ENCODE data around the gene RNF166. TPM values are rescaled to one million over a fixed set of nuclear protein-coding genes. Genes with fewer than 3 reads are reported as not detected.

The RNF166 gene
- total and polyA plus RNA-seq, 2 of the 13 experiments (the other 11 are each of a cell fraction or from before 2014, with no cell fraction given) = 21.4 to 23.0 TPM

DNA sequence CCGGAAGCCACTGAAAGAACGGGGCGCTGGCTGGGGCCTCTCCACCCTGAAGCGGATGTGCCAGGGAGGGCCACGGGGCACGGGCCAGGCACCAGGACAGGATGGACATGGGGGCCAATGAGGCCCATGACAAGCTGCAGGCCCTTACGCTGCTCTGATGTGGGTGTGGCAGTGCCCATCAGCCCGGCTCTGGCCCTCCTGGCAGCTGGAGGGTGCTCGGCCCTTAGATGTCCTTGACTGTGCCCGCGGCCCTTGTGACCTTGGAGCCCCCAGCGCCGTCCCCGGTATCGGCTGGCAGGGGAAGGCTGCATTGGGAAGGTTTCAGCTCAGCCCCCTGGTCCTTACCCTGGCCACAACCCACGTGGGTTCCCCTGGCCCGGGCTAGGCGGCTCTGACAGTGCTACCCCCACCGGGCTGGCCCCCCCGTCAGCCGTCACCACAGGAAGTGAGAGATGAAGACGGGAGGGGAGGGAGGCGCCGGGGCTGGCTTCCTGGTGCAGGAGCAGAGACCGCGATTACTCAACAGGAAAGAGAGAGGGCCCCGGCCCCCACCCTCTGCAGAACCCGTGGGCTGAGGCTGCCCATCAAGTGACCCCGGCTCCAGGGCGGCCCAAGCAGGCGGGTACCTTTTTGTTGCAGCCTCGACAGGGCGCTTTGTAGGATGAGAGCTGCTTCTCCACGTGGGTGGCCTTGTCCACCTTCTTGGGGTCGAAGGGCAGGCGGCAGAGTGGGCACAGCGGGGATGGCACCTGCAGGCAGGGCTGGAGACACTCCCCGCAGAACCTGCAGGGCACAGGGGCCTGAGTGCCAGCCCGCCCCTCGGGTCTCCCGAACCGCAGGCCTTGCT, 5.3 kb downstream of the RNF166 start (continued):
- peak; percentile 95 for TF ChIP-seq GABPB1 (CRISPR knock-in tag; IDR thresholded peaks at IDR 0.05)
- TF ChIP-seq KDM6A (CRISPR knock-in tag; IDR thresholded peaks at IDR 0.05; ENCODE audit: low read depth) = no peak; the same call in 1 of the 2 replicates
- no peak for TF ChIP-seq MAF1 (CRISPR knock-in tag; IDR thresholded peaks at IDR 0.05; ENCODE audit: borderline replicate concordance)
- TF ChIP-seq ZNF792 (CRISPR knock-in tag; IDR thresholded peaks at IDR 0.05) = peak; percentile 91

DNA sequence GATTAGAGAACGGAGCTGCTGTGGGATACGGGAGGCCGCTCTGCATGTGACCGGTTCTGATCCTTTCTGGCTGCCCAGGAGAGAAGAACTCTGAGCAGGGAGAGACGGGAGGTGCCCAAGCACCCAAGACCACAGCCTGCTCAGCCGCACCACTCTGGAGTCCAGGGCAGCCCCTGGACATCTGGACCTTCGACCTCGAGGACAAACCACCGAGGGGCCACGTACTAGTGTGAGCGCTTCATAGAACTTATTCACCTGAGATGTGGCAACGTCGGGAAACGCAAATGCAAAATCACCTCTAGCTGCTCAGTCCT, 5.9 kb downstream of the RNF166 start:
- Histone ChIP-seq H2AFZ (ENCODE audit: low read length) (no peak overlapping the region), H4K20me1 (ENCODE audit: insufficient read depth, low read length) (no peaks in the 10 kb centered on the region), H3K4me3 (replicated peaks in 1 of 3; ENCODE audit: insufficient read depth in 1 of 3, low read depth in 2 of 3, low read length in 3 of 3) (peak overlapping the region in 1 of 3 experiments; percentile 64; a peak in 3 of 6 replicates), H3K27me3 (ENCODE audit: control insufficient read depth in 1 of 2, insufficient read depth in 2 of 2, low read length in 2 of 2) (no peaks in the 10 kb centered on the region), H3K9me3 (ENCODE audit: low read length) (no peaks in the 10 kb centered on the region), H3K79me2 (ENCODE audit: insufficient read depth, low read length) (peaks cover 9% of the 10 kb centered on the region), H3K9ac (ENCODE audit: insufficient read depth, low read depth, low read length) (peak overlapping the region; percentile 53; the same call in 1 of the 2 replicates), H3K4me1 (ENCODE audit: insufficient read depth, low read length) (peaks cover 60% of the 10 kb centered on the region), H3K27ac (ENCODE audit: extremely low read length, insufficient read depth, low read length) (peak overlapping the region; percentile 59), H3K4me2 (ENCODE audit: low read depth, low read length) (peak overlapping the region; percentile 77), H3K36me3 (replicated peaks in 1 of 2; ENCODE audit: control insufficient read depth in 1 of 2, insufficient read depth in 2 of 2, low read length in 2 of 2) (peaks cover 11 to 12% of the 10 kb centered on the region in 2 experiments; a peak in 4 of 5 replicates)
- in situ Hi-C loops (cut with HindIII; ENCODE audit: extremely low pct_ligation_motif_present, low pct_unique_long_range_greater_than_20kb) (no loop called here), intact Hi-C loops (cut with micrococcal nuclease; ENCODE audit: unreplicated experiment) (loop anchor here (2.0 kb wide), 1 partner anchor 37 kb away; the partner anchor contains the start of gene MVD)
- CTCF ChIA-PET (ENCODE audit: low intra/inter-chr PET ratio, low total read pairs) = no interaction called here
- ATAC-seq = peak; percentile 21
- POLR2A ChIA-PET = interaction anchor here (1.1 to 1.9 kb wide), 2 partner anchors 13 to 79 kb away, joined by 3 to 11 read pairs; partner anchors contain the start of gene SNAI3
- BruUV-seq (replicated peaks) = no TSS peak
- no peak for DNase-seq (ENCODE audit: low spot score)
- 72% methylated on average over 9 of the region's 14 CpGs for WGBS (ENCODE audit: low lambda C conversion rate)
- FAIRE-seq = peak; percentile 46
- peak; percentile 3; the same call in 1 of the 2 replicates for TF ChIP-seq ZNF543 (CRISPR knock-in tag; IDR thresholded peaks at IDR 0.05)
- TF ChIP-seq, protein P1, sequence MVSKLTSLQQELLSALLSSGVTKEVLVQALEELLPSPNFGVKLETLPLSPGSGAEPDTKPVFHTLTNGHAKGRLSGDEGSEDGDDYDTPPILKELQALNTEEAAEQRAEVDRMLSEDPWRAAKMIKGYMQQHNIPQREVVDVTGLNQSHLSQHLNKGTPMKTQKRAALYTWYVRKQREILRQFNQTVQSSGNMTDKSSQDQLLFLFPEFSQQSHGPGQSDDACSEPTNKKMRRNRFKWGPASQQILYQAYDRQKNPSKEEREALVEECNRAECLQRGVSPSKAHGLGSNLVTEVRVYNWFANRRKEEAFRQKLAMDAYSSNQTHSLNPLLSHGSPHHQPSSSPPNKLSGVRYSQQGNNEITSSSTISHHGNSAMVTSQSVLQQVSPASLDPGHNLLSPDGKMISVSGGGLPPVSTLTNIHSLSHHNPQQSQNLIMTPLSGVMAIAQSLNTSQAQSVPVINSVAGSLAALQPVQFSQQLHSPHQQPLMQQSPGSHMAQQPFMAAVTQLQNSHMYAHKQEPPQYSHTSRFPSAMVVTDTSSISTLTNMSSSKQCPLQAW (CRISPR knock-in tag; IDR thresholded peaks at IDR 0.05) = no peak
- 0 out of 2 replicates have a peak, but pooled peaks have one; percentile 23 for TF ChIP-seq ZNF484 (CRISPR knock-in tag; IDR thresholded peaks at IDR 0.05; ENCODE audit: borderline replicate concordance, low read depth)
- TF ChIP-seq SP1 (IDR thresholded peaks at IDR 0.05) = no peak
- 0 out of 2 replicates have a peak, but pooled peaks have one; percentile 14 for TF ChIP-seq SP1 (CRISPR knock-in tag; IDR thresholded peaks at IDR 0.05)
- no peak for TF ChIP-seq ZNF264 (CRISPR knock-in tag; IDR thresholded peaks at IDR 0.05)
- no peak for TF ChIP-seq ZNF432 (CRISPR knock-in tag; IDR thresholded peaks at IDR 0.05; ENCODE audit: borderline replicate concordance)
- TF ChIP-seq HES4 (CRISPR knock-in tag; IDR thresholded peaks at IDR 0.05; ENCODE audit: borderline replicate concordance) = no peak
- TF ChIP-seq HNF4G (IDR thresholded peaks at IDR 0.05; ENCODE audit: borderline replicate concordance, low read depth, low read length) = peak; percentile 53
- TF ChIP-seq HNF4G (CRISPR knock-in tag; IDR thresholded peaks at IDR 0.05; ENCODE audit: borderline replicate concordance, low read depth) = no peak; the same call in 1 of the 2 replicates
- TF ChIP-seq NFE2 (CRISPR knock-in tag; IDR thresholded peaks at IDR 0.05) = no peak
- TF ChIP-seq EEA1 (CRISPR knock-in tag; IDR thresholded peaks at IDR 0.05; ENCODE audit: borderline replicate concordance) = no peak; the same call in 1 of the 2 replicates
- TF ChIP-seq, protein P2, sequence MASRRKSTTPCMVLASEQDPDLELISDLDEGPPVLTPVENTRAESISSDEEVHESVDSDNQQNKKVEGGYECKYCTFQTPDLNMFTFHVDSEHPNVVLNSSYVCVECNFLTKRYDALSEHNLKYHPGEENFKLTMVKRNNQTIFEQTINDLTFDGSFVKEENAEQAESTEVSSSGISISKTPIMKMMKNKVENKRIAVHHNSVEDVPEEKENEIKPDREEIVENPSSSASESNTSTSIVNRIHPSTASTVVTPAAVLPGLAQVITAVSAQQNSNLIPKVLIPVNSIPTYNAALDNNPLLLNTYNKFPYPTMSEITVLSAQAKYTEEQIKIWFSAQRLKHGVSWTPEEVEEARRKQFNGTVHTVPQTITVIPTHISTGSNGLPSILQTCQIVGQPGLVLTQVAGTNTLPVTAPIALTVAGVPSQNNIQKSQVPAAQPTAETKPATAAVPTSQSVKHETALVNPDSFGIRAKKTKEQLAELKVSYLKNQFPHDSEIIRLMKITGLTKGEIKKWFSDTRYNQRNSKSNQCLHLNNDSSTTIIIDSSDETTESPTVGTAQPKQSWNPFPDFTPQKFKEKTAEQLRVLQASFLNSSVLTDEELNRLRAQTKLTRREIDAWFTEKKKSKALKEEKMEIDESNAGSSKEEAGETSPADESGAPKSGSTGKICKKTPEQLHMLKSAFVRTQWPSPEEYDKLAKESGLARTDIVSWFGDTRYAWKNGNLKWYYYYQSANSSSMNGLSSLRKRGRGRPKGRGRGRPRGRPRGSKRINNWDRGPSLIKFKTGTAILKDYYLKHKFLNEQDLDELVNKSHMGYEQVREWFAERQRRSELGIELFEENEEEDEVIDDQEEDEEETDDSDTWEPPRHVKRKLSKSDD (CRISPR knock-in tag; IDR thresholded peaks at IDR 0.05; ENCODE audit: low read depth) = peak; percentile 46; the same call in 1 of the 2 replicates
- 0 out of 2 replicates have a peak, but pooled peaks have one; percentile 55 for TF ChIP-seq CENPT (CRISPR knock-in tag; IDR thresholded peaks at IDR 0.05; ENCODE audit: low read depth)
- TF ChIP-seq, protein P3, sequence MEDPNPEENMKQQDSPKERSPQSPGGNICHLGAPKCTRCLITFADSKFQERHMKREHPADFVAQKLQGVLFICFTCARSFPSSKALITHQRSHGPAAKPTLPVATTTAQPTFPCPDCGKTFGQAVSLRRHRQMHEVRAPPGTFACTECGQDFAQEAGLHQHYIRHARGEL (CRISPR knock-in tag; IDR thresholded peaks at IDR 0.05) = peak; percentile 41; the same call in 1 of the 2 replicates
